Measurements from ENCODE around the gene LTBP3. TPM values are rescaled to one million over a fixed set of nuclear protein-coding genes. Genes with fewer than 3 reads are reported as not detected.

The LTBP3 gene
- total RNA-seq, result 100 to 1,000 TPM; 492 to 512 TPM

GRCh38 chr11:65558002-65558929, at the start of gene LTBP3:
TSS of gene LTBP3 (minus strand) at chr11:65558359. CDS start at chr11:65557959, 400 bp downstream.
- Histone ChIP-seq H3K27me3 (replicated peaks; ENCODE audit: insufficient read depth) (no peaks in the 10 kb centered on the region), H3K4me3 (peak within 1 kb of the TSS; percentile 80), H3K4me1 (ENCODE audit: control insufficient read depth in 1 of 2, low read depth in 2 of 2) (peaks cover 43 to 73% of the 10 kb centered on the region in 2 donors), H3K27ac (peak within 1 kb of the TSS; percentile 96 to 99), H3K9me3 (no peaks in the 10 kb centered on the region), H3K36me3 (no peaks in the 10 kb centered on the region)
- TF ChIP-seq, protein P1, sequence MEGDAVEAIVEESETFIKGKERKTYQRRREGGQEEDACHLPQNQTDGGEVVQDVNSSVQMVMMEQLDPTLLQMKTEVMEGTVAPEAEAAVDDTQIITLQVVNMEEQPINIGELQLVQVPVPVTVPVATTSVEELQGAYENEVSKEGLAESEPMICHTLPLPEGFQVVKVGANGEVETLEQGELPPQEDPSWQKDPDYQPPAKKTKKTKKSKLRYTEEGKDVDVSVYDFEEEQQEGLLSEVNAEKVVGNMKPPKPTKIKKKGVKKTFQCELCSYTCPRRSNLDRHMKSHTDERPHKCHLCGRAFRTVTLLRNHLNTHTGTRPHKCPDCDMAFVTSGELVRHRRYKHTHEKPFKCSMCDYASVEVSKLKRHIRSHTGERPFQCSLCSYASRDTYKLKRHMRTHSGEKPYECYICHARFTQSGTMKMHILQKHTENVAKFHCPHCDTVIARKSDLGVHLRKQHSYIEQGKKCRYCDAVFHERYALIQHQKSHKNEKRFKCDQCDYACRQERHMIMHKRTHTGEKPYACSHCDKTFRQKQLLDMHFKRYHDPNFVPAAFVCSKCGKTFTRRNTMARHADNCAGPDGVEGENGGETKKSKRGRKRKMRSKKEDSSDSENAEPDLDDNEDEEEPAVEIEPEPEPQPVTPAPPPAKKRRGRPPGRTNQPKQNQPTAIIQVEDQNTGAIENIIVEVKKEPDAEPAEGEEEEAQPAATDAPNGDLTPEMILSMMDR (IDR thresholded peaks at IDR 0.05), result no peak
- DNase-seq (ENCODE audit: low spot score) (peak; percentile 40), ATAC-seq (ENCODE audit: insufficient number of reproducible peaks, low FRiP score, low read depth) (peak; percentile 58)

- Histone ChIP-seq H3K27me3 (replicated peaks; ENCODE audit: insufficient read depth) (no peaks in the 10 kb centered on the region), H3K9me3 (no peaks in the 10 kb centered on the region), H3K36me3 (peaks cover 44% of the 10 kb centered on the region), H3K4me1 (ENCODE audit: control insufficient read depth in 1 of 2, low read depth in 2 of 2) (peaks cover 4 to 42% of the 10 kb centered on the region in 2 donors), H3K4me3 (peak overlapping the region; percentile 44), H3K27ac (peak overlapping the region; percentile 69 to 83)
- ATAC-seq (ENCODE audit: insufficient number of reproducible peaks, low FRiP score, low read depth) (peak; percentile 71), DNase-seq (ENCODE audit: low spot score) (peak; percentile 85)
- TF ChIP-seq, protein P1 (IDR thresholded peaks at IDR 0.05), result no peak
Observed at GRCh38 chr11:65606876-65607613, 48.9 kb upstream of the LTBP3 start.

GRCh38 chr11:65604258-65604657, 46.1 kb upstream of the LTBP3 start:
- no peak overlapping the region for H3K4me3 ChIP-seq
- H3K27ac ChIP-seq, result no peak overlapping the region
- H3K36me3 ChIP-seq, result peaks cover 46% of the 10 kb centered on the region
- DNase-seq (ENCODE audit: low spot score) (no peak), ATAC-seq (ENCODE audit: insufficient number of reproducible peaks, low FRiP score, low read depth) (no peak)
- TF ChIP-seq, protein P1 (IDR thresholded peaks at IDR 0.05), result no peak
- peaks cover 0 to 16% of the 10 kb centered on the region in 2 donors for H3K4me1 ChIP-seq (ENCODE audit: control insufficient read depth in 1 of 2, low read depth in 2 of 2)
- no peaks in the 10 kb centered on the region for H3K9me3 ChIP-seq
- no peaks in the 10 kb centered on the region for H3K27me3 ChIP-seq (replicated peaks; ENCODE audit: insufficient read depth)

- Histone ChIP-seq H3K36me3 (peaks cover 40% of the 10 kb centered on the region), H3K4me3 (no peak overlapping the region), H3K27ac (no peak overlapping the region), H3K27me3 (replicated peaks; ENCODE audit: insufficient read depth) (no peaks in the 10 kb centered on the region), H3K9me3 (no peaks in the 10 kb centered on the region), H3K4me1 (ENCODE audit: control insufficient read depth in 1 of 2, low read depth in 2 of 2) (no peaks in the 10 kb centered on the region)
- ATAC-seq (ENCODE audit: insufficient number of reproducible peaks, low FRiP score, low read depth) (no peak), DNase-seq (ENCODE audit: low spot score) (no peak)
- TF ChIP-seq, protein P1 (IDR thresholded peaks at IDR 0.05), result no peak
Observed at GRCh38 chr11:65599955-65600246, 41.7 kb upstream of the LTBP3 start.
